HepG2 (cell line): ENCODE results near the gene CCL27. TPM values are rescaled to one million over a fixed set of nuclear protein-coding genes. Genes with fewer than 3 reads are reported as not detected.
A peak's percentile ranks its signal among the peaks of the same experiment; 100 is the strongest.

Experiments used
- ATF1 ChIP-seq: IDR thresholded peaks from 2 replicates; pipeline ENCODE4 v1.6.1; 2016; ENCODE audit warnings: mild to moderate bottlenecking, control low read depth
- DMAP1 ChIP-seq: IDR thresholded peaks from 2 replicates; pipeline ENCODE4 v1.6.1; 2016
- ELF3 ChIP-seq: IDR thresholded peaks from 2 replicates; pipeline ENCODE4 v1.6.1; 2016; ENCODE audit warnings: missing genetic modification reagents, missing compliant biosample characterization
- FOSL2 ChIP-seq: sonication (generic); formaldehyde crosslinking; IDR thresholded peaks from 2 replicates; pipeline ENCODE4 v1.4.0; 2020; ENCODE audit warnings: missing genetic modification reagents
- HES4 ChIP-seq: sonication (generic); formaldehyde crosslinking; IDR thresholded peaks from 2 replicates; pipeline ENCODE4 v1.9.0; 2021; ENCODE audit warnings: mild to moderate bottlenecking, missing genetic modification reagents, borderline replicate concordance
- IKZF4 ChIP-seq: sonication (generic); formaldehyde crosslinking; IDR thresholded peaks from 2 replicates; pipeline ENCODE4 v1.5.1; 2020; ENCODE audit warnings: borderline replicate concordance, mild to moderate bottlenecking, low read depth, missing genetic modification reagents; ENCODE audit errors: not compliant biosample characterization
- MEF2D ChIP-seq: sonication (generic); formaldehyde crosslinking; IDR thresholded peaks from 2 replicates; pipeline ENCODE4 v1.5.1; 2020; ENCODE audit warnings: mild to moderate bottlenecking, missing genetic modification reagents
- NKX3-1 ChIP-seq: sonication (generic); formaldehyde crosslinking; IDR thresholded peaks from 2 replicates; pipeline ENCODE4 v1.5.0; 2020; ENCODE audit warnings: missing genetic modification reagents
- NR2C2 ChIP-seq: sonication (generic); formaldehyde crosslinking; IDR thresholded peaks from 2 replicates; pipeline ENCODE4 v1.4.0; 2020; ENCODE audit warnings: missing genetic modification reagents, mild to moderate bottlenecking, moderate library complexity, borderline replicate concordance
- NRL ChIP-seq: sonication (generic); formaldehyde crosslinking; IDR thresholded peaks from 2 replicates; pipeline ENCODE4 v1.5.0; 2020; ENCODE audit warnings: missing genetic modification reagents, mild to moderate bottlenecking, moderate library complexity, borderline replicate concordance
- PHB2 ChIP-seq: fragments of 450-650 bp; IDR thresholded peaks from 2 replicates; pipeline ENCODE4 v1.6.1; 2018; ENCODE audit not compliant: partially characterized antibody
- PHF5A ChIP-seq: IDR thresholded peaks from one replicate; pipeline ENCODE4 v1.6.1; 2018; ENCODE audit warnings: low read depth, missing genetic modification reagents; ENCODE audit not compliant: unreplicated experiment
- RFXAP ChIP-seq: sonication (generic); formaldehyde crosslinking; IDR thresholded peaks from 2 replicates; pipeline ENCODE4 v1.4.0; 2020; ENCODE audit warnings: missing genetic modification reagents, borderline replicate concordance
- ZNF224 ChIP-seq: sonication (generic); formaldehyde crosslinking; IDR thresholded peaks from 2 replicates; pipeline ENCODE4 v1.5.0; 2020; ENCODE audit warnings: mild to moderate bottlenecking, missing genetic modification reagents
- ZNF446 ChIP-seq: sonication (generic); formaldehyde crosslinking; IDR thresholded peaks from 2 replicates; pipeline ENCODE4 v1.5.0; 2020; ENCODE audit warnings: mild to moderate bottlenecking, missing genetic modification reagents
- ZNF468 ChIP-seq: sonication (generic); formaldehyde crosslinking; IDR thresholded peaks from 2 replicates; pipeline ENCODE4 v1.8.0; 2022; ENCODE audit warnings: mild to moderate bottlenecking, moderate library complexity, missing genetic modification reagents
- ZNF563 ChIP-seq: sonication (generic); formaldehyde crosslinking; IDR thresholded peaks from 2 replicates; pipeline ENCODE4 v1.8.0; 2022; ENCODE audit warnings: mild to moderate bottlenecking, moderate library complexity, missing genetic modification reagents
- ZNF619 ChIP-seq: sonication (generic); formaldehyde crosslinking; IDR thresholded peaks from 2 replicates; pipeline ENCODE4 v1.4.0; 2020; ENCODE audit warnings: mild to moderate bottlenecking, missing genetic modification reagents
- ZNF709 ChIP-seq: sonication (generic); formaldehyde crosslinking; IDR thresholded peaks from 2 replicates; pipeline ENCODE4 v1.5.0; 2020; ENCODE audit warnings: mild to moderate bottlenecking, missing genetic modification reagents
- ZNF749 ChIP-seq: sonication (generic); formaldehyde crosslinking; IDR thresholded peaks from 2 replicates; pipeline ENCODE4 v1.8.0; 2022; ENCODE audit warnings: mild to moderate bottlenecking, missing genetic modification reagents, moderate library complexity, borderline replicate concordance
- polyA plus RNA-seq, 8 experiments: library from polyadenylated mRNA; depleted of rRNA in 3 of 8; stranded (reverse) in 7 of 8; unstranded in 1 of 8; fragments of >200 nt; fragmentation: Illumina TruSeq in 4 of 8; extraction: Trizol in 4 of 8; gene quantifications; 2 replicates each; pipeline versions ENCODE4 v1.2.1 to v1.2.3, GENCODE V29; 2011 to 2016; ENCODE audit warnings: low read depth in 4 of 8, missing spikeins in 1 of 8, mixed read lengths in 1 of 8; ENCODE audit not compliant: insufficient read depth in 1 of 8
- total RNA-seq, 5 experiments: library from RNA; depleted of rRNA; stranded (reverse); fragments of >200 nt; fragmentation: Illumina TruSeq; extraction: Trizol; gene quantifications; 2 replicates each; pipeline ENCODE4 v1.2.3, GENCODE V29; 2016; ENCODE audit warnings: low read depth in 1 of 5
- TF ChIP-seq, protein P1 (sequence below): sonication (generic); formaldehyde crosslinking; IDR thresholded peaks from 2 replicates; pipeline ENCODE4 v1.9.0; 2022; ENCODE audit warnings: missing genetic modification reagents, mild to moderate bottlenecking, borderline replicate concordance
- TF ChIP-seq, protein P2 (sequence below): sonication (generic); formaldehyde crosslinking; IDR thresholded peaks from 2 replicates; pipeline ENCODE4 v1.8.0; 2022; ENCODE audit warnings: mild to moderate bottlenecking, missing genetic modification reagents
- TF ChIP-seq, protein P3 (sequence below): sonication (generic); formaldehyde crosslinking; IDR thresholded peaks from 2 replicates; pipeline ENCODE4 v1.4.0; 2020; ENCODE audit warnings: mild to moderate bottlenecking, missing genetic modification reagents
- TF ChIP-seq, protein P4 (sequence below): sonication (generic); formaldehyde crosslinking; IDR thresholded peaks from 2 replicates; pipeline ENCODE4 v1.8.1; 2023; ENCODE audit warnings: mild to moderate bottlenecking, missing genetic modification reagents, borderline replicate concordance
- TF ChIP-seq, protein P5 (sequence below): sonication (generic); formaldehyde crosslinking; IDR thresholded peaks from 2 replicates; pipeline ENCODE4 v1.4.0; 2020; ENCODE audit warnings: mild to moderate bottlenecking, missing genetic modification reagents
- TF ChIP-seq, protein P6 (sequence below): sonication (generic); formaldehyde crosslinking; IDR thresholded peaks from 2 replicates; pipeline ENCODE4 v1.4.0; 2020; ENCODE audit warnings: missing genetic modification reagents

Gene CCL27
- total and polyA plus RNA-seq, 2 of the 13 experiments (the other 11 are each of a cell fraction or from before 2014, with no cell fraction given): not detected

DNA sequence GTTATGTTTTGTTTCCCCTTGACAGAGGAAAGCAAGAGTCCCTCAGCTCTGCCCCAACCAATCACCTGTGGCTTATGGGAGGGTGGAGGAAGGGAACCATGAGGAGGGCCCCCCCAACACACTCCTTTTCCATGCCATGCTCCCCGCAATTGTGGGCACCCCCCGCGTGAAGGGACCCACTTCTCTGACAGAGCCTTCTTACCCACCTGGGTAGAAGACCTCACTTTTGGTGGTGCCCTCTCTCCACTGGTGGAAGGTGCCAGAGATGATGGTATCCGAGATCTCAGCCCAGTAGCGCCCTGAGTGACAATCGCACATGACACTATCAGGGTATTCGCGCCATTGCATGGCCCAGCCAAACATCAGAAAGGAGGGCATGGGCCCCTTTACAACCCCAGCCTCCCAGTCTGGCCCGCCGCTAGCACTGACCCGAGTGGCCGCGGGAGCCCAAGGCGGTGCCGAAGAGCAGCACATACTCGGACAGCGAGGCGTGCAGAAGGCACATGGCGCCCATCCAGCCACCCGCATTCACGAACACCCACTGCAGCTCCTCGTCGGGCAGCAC is 25.6 kb downstream of the CCL27 start (continued):
- TF ChIP-seq, protein P1, sequence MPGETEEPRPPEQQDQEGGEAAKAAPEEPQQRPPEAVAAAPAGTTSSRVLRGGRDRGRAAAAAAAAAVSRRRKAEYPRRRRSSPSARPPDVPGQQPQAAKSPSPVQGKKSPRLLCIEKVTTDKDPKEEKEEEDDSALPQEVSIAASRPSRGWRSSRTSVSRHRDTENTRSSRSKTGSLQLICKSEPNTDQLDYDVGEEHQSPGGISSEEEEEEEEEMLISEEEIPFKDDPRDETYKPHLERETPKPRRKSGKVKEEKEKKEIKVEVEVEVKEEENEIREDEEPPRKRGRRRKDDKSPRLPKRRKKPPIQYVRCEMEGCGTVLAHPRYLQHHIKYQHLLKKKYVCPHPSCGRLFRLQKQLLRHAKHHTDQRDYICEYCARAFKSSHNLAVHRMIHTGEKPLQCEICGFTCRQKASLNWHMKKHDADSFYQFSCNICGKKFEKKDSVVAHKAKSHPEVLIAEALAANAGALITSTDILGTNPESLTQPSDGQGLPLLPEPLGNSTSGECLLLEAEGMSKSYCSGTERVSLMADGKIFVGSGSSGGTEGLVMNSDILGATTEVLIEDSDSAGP (CRISPR knock-in tag): no peak
- 0 out of 2 replicates have a peak, but pooled peaks have one; percentile 26 for TF ChIP-seq NRL
- peak; percentile 94; the same call in 1 of the 2 replicates for TF ChIP-seq HES4 (CRISPR knock-in tag)
- TF ChIP-seq, protein P2, sequence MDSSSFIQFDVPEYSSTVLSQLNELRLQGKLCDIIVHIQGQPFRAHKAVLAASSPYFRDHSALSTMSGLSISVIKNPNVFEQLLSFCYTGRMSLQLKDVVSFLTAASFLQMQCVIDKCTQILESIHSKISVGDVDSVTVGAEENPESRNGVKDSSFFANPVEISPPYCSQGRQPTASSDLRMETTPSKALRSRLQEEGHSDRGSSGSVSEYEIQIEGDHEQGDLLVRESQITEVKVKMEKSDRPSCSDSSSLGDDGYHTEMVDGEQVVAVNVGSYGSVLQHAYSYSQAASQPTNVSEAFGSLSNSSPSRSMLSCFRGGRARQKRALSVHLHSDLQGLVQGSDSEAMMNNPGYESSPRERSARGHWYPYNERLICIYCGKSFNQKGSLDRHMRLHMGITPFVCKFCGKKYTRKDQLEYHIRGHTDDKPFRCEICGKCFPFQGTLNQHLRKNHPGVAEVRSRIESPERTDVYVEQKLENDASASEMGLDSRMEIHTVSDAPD (CRISPR knock-in tag): no peak; the same call in 1 of the 2 replicates
- no peak for TF ChIP-seq ZNF619
- no peak for TF ChIP-seq PHF5A
- no peak for TF ChIP-seq ELF3 (CRISPR knock-in tag)
- no peak for TF ChIP-seq PHB2
- TF ChIP-seq, protein P3, sequence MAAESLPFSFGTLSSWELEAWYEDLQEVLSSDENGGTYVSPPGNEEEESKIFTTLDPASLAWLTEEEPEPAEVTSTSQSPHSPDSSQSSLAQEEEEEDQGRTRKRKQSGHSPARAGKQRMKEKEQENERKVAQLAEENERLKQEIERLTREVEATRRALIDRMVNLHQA: no peak
- TF ChIP-seq ZNF446 (CRISPR knock-in tag): no peak
- peak; percentile 92; the same call in 1 of the 2 replicates for TF ChIP-seq ZNF563 (CRISPR knock-in tag)
- peak; percentile 77 for TF ChIP-seq IKZF4
- TF ChIP-seq, protein P4, sequence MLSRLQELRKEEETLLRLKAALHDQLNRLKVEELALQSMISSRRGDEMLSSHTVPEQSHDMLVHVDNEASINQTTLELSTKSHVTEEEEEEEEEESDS: no peak
- TF ChIP-seq, protein P5, sequence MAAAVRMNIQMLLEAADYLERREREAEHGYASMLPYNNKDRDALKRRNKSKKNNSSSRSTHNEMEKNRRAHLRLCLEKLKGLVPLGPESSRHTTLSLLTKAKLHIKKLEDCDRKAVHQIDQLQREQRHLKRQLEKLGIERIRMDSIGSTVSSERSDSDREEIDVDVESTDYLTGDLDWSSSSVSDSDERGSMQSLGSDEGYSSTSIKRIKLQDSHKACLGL (CRISPR knock-in tag): peak; percentile 86; the same call in 1 of the 2 replicates
- TF ChIP-seq FOSL2 (CRISPR knock-in tag): 0 out of 2 replicates have a peak, but pooled peaks have one; percentile 5
- TF ChIP-seq NR2C2 (CRISPR knock-in tag): 0 out of 2 replicates have a peak, but pooled peaks have one; percentile 13
- TF ChIP-seq, protein P6, sequence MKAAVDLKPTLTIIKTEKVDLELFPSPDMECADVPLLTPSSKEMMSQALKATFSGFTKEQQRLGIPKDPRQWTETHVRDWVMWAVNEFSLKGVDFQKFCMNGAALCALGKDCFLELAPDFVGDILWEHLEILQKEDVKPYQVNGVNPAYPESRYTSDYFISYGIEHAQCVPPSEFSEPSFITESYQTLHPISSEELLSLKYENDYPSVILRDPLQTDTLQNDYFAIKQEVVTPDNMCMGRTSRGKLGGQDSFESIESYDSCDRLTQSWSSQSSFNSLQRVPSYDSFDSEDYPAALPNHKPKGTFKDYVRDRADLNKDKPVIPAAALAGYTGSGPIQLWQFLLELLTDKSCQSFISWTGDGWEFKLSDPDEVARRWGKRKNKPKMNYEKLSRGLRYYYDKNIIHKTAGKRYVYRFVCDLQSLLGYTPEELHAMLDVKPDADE (CRISPR knock-in tag): 0 out of 2 replicates have a peak, but pooled peaks have one; percentile 22
- TF ChIP-seq RFXAP (CRISPR knock-in tag): peak; percentile 10; the same call in 1 of the 2 replicates
- no peak for TF ChIP-seq ATF1
- TF ChIP-seq MEF2D (CRISPR knock-in tag): no peak; the same call in 1 of the 2 replicates
- peak; percentile 91; the same call in 1 of the 2 replicates for TF ChIP-seq ZNF709 (CRISPR knock-in tag)
- TF ChIP-seq NKX3-1 (CRISPR knock-in tag): no peak
- TF ChIP-seq ZNF468 (CRISPR knock-in tag): no peak
- no peak for TF ChIP-seq ZNF749 (CRISPR knock-in tag)
- no peak for TF ChIP-seq ZNF224 (CRISPR knock-in tag)
- TF ChIP-seq DMAP1 (CRISPR knock-in tag): no peak; the same call in 1 of the 2 replicates
